Measurements from ENCODE around the gene GIPC1. TPM values are rescaled to one million over a fixed set of nuclear protein-coding genes. Genes with fewer than 3 reads are reported as not detected.

GIPC1 gene
- total RNA-seq, 1 experiment from 2014 or later, result 160 TPM

DNA sequence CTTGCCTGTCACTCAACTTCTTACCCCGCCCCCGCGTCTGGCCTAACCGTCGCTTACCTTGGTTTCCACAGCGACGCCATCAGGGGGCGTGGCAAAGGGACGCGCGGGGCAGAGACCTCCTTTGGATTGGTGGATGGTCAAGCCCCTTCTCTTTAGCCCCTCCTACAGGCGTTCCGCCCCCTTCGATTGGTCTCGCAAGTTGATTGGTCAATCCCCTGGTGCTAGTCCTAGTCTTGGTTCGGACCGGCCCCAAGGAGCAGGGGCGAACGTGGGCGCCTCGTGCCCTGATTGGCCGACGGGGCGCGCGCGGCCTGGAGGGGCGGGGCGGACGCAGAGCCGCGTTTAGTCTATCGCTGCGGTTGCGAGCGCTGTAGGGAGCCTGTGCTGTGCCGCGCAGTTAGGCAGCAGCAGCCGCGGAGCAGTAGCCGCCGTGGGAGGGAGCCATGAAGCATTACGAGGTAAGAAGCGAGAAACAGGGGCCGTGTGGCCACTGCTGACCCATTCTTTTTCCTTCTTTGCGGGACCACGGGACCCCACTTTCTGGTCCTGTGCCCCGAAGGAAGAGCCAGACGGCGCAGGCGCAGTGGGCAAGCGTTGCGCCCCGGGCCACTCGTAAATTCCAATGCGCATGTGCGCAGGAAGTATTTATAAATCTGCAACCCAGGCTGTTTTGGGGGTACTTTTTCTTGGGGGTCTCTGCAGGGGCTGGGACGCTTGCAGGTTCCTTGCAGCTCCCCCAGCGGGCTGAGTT lies 33.5 kb upstream of the GIPC1 start, which contains the start of gene TECR:
Gene TECR, plus strand, starts transcription at position 341 of the 751 bp plus-strand sequence. Its CDS starts 103 bp downstream, at position 444.
- ATAC-seq, result peak; percentile 97
- H3K4me3 ChIP-seq (ENCODE audit: low read depth in 2 of 2, low read length in 2 of 2), result peak within 1 kb of the TSS; percentile 65 to 89
- H3K27ac ChIP-seq (ENCODE audit: low read length), result peak within 1 kb of the TSS; percentile 83
- TF ChIP-seq POLR2AphosphoS5 (IDR thresholded peaks at IDR 0.05; ENCODE audit: low read depth, low read length) (peak; percentile 94), SIN3A (IDR thresholded peaks at IDR 0.05; ENCODE audit: borderline replicate concordance, insufficient read depth, low read depth, low read length) (peak; percentile 35; the same call in 1 of the 2 replicates), TCF7L2 (IDR thresholded peaks at IDR 0.05; ENCODE audit: low read depth, low read length) (0 out of 2 replicates have a peak, but pooled peaks have one; percentile 11)
- TF ChIP-seq, protein P1, sequence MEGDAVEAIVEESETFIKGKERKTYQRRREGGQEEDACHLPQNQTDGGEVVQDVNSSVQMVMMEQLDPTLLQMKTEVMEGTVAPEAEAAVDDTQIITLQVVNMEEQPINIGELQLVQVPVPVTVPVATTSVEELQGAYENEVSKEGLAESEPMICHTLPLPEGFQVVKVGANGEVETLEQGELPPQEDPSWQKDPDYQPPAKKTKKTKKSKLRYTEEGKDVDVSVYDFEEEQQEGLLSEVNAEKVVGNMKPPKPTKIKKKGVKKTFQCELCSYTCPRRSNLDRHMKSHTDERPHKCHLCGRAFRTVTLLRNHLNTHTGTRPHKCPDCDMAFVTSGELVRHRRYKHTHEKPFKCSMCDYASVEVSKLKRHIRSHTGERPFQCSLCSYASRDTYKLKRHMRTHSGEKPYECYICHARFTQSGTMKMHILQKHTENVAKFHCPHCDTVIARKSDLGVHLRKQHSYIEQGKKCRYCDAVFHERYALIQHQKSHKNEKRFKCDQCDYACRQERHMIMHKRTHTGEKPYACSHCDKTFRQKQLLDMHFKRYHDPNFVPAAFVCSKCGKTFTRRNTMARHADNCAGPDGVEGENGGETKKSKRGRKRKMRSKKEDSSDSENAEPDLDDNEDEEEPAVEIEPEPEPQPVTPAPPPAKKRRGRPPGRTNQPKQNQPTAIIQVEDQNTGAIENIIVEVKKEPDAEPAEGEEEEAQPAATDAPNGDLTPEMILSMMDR (IDR thresholded peaks at IDR 0.05), result no peak
- TF ChIP-seq, protein P2, sequence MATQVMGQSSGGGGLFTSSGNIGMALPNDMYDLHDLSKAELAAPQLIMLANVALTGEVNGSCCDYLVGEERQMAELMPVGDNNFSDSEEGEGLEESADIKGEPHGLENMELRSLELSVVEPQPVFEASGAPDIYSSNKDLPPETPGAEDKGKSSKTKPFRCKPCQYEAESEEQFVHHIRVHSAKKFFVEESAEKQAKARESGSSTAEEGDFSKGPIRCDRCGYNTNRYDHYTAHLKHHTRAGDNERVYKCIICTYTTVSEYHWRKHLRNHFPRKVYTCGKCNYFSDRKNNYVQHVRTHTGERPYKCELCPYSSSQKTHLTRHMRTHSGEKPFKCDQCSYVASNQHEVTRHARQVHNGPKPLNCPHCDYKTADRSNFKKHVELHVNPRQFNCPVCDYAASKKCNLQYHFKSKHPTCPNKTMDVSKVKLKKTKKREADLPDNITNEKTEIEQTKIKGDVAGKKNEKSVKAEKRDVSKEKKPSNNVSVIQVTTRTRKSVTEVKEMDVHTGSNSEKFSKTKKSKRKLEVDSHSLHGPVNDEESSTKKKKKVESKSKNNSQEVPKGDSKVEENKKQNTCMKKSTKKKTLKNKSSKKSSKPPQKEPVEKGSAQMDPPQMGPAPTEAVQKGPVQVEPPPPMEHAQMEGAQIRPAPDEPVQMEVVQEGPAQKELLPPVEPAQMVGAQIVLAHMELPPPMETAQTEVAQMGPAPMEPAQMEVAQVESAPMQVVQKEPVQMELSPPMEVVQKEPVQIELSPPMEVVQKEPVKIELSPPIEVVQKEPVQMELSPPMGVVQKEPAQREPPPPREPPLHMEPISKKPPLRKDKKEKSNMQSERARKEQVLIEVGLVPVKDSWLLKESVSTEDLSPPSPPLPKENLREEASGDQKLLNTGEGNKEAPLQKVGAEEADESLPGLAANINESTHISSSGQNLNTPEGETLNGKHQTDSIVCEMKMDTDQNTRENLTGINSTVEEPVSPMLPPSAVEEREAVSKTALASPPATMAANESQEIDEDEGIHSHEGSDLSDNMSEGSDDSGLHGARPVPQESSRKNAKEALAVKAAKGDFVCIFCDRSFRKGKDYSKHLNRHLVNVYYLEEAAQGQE (IDR thresholded peaks at IDR 0.05; ENCODE audit: insufficient read depth in 1 of 2, low read depth in 2 of 2, low read length in 1 of 2), result no peak
- ChIA-PET CTCF (no interaction called here), POLR2A (interaction anchor here (0.6 kb wide), 1 partner anchor 1742 kb away, joined by 3 read pairs; no protein-coding TSS in a partner anchor)
- in situ Hi-C loops (cut with HindIII; ENCODE audit: low pct_unique_long_range_greater_than_20kb, low sequenced_read_pairs), result no loop called here
- peak; percentile 96 for DNase-seq (ENCODE audit: low read depth, low spot score)
- peaks cover 5% of the 10 kb centered on the region; the same call in 1 of the 2 replicates for H3K36me3 ChIP-seq (ENCODE audit: control insufficient read depth, insufficient read depth, low read length)
- no peaks in the 10 kb centered on the region for H3K27me3 ChIP-seq (ENCODE audit: control insufficient read depth, insufficient read depth, low read length)
- no TSS peak for BruUV-seq (replicated peaks)
- intact Hi-C loops (cut with micrococcal nuclease; ENCODE audit: unreplicated experiment), result no loop called here
- H3K9me3 ChIP-seq (ENCODE audit: control insufficient read depth, insufficient read depth, low read depth, low read length), result no peaks in the 10 kb centered on the region
- peaks cover 24% of the 10 kb centered on the region for H3K4me1 ChIP-seq (ENCODE audit: control insufficient read depth, insufficient read depth, low read length)

DNA sequence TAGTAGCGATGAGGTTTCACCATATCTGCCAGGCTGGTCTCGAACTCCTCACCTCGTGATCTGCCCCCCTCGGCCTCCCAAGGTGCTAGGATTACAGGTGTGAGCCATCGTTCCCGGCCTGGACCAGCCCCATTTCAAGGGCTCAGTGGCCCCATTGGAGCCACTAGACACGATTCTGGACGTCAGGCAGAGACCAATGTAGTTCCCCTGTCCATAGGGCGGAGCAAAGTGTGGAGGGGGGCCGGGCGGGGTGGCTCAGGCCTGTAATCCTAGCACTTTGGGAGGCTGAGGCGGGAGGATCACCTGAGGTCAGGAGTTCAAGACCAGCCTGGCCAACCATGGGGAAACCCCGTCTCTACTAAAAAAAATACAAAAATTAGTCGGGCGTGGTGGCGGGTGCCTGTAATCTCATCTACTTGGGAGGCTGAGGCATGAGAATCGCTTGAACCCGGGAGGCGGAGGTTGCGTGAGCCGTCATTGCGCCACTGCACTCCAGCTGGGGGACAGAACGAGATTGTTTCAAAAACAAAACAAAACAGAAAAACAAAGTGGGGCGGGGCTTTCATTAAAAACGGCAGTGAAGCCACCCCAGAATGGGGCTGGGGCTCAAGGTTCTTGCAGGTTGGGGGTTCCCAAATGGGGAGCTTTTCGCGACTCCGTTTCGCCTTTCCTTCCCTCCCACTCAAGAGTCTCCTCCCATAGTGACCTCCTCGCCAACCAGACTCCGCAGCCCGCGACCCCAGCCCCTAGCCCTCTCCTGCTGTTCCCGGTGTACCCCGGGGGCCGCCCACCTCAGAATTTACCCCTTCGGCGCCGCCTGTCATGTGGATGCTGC lies 32.7 kb upstream of the GIPC1 start:
- ATAC-seq (no peak), DNase-seq (ENCODE audit: low read depth, low spot score) (no peak)
- BruUV-seq (replicated peaks), result no TSS peak
- peak overlapping the region; percentile 65 to 73 for H3K4me3 ChIP-seq (ENCODE audit: low read depth in 2 of 2, low read length in 2 of 2)
- intact Hi-C loops (cut with micrococcal nuclease; ENCODE audit: unreplicated experiment), result no loop called here
- H3K36me3 ChIP-seq (ENCODE audit: control insufficient read depth, insufficient read depth, low read length), result peaks cover 5% of the 10 kb centered on the region; the same call in 1 of the 2 replicates
- peak overlapping the region; percentile 69 for H3K27ac ChIP-seq (ENCODE audit: low read length)
- TF ChIP-seq, protein P1 (IDR thresholded peaks at IDR 0.05), result no peak
- TF ChIP-seq SIN3A (IDR thresholded peaks at IDR 0.05; ENCODE audit: borderline replicate concordance, insufficient read depth, low read depth, low read length) (no peak), TCF7L2 (IDR thresholded peaks at IDR 0.05; ENCODE audit: low read depth, low read length) (no peak), POLR2AphosphoS5 (IDR thresholded peaks at IDR 0.05; ENCODE audit: low read depth, low read length) (no peak)
- TF ChIP-seq, protein P2 (IDR thresholded peaks at IDR 0.05; ENCODE audit: insufficient read depth in 1 of 2, low read depth in 2 of 2, low read length in 1 of 2), result no peak
- no peaks in the 10 kb centered on the region for H3K27me3 ChIP-seq (ENCODE audit: control insufficient read depth, insufficient read depth, low read length)
- CTCF ChIA-PET, result interaction anchor here (0.7 kb wide), 1 partner anchor 755 kb away, joined by 6 read pairs; no protein-coding TSS in a partner anchor
- POLR2A ChIA-PET, result interaction anchor here (0.6 kb wide), 1 partner anchor 1741 kb away, joined by 3 read pairs; no protein-coding TSS in a partner anchor
- no peaks in the 10 kb centered on the region for H3K9me3 ChIP-seq (ENCODE audit: control insufficient read depth, insufficient read depth, low read depth, low read length)
- in situ Hi-C loops (cut with HindIII; ENCODE audit: low pct_unique_long_range_greater_than_20kb, low sequenced_read_pairs), result no loop called here
- peaks cover 23% of the 10 kb centered on the region for H3K4me1 ChIP-seq (ENCODE audit: control insufficient read depth, insufficient read depth, low read length)

Data from Panc1 (cell line).